GM12878 (cell line): Measurements from ENCODE around the gene PSMB1. TPM values are rescaled to one million over a fixed set of nuclear protein-coding genes. Genes with fewer than 3 reads are reported as not detected.
A peak's percentile ranks its signal among the peaks of the same experiment; 100 is the strongest.

Experiments used
- ATAC-seq: fragments of 200-7000 bp; cut with Tn5 transposase; 3 replicates; pipeline ENCODE4 v1.9.1; 2020; ENCODE audit warnings: mild to moderate bottlenecking, moderate library complexity
- BruUV-seq: library from RNA; stranded (reverse); fragments of 400-500 nt; replicated peaks from 2 replicates; lab custom pipeline; 2021; lab: Mats Ljungman, UMichigan
- CTCF ChIA-PET: fragments of 300-600 bp; sonication (Branson Sonifier 250); formaldehyde crosslinking; extraction: SDS; loops from one replicate; lab custom pipeline; 2021; ENCODE audit warnings: inconsistent platforms; lab: Yijun Ruan, JAX
- POLR2A ChIA-PET: fragments of 350-600 bp; formaldehyde crosslinking; extraction: SDS; loops from one replicate; lab custom pipeline; 2021; ENCODE audit warnings: inconsistent platforms; lab: Charles Lee
- RAD21 ChIA-PET: fragments of 300-600 bp; sonication (Branson Sonifier 250); formaldehyde crosslinking; loops from one replicate; lab custom pipeline; 2023; ENCODE audit warnings: antibody characterized with exemption; ENCODE audit not compliant: unreplicated experiment; lab: Charles Lee
- SMC1A ChIA-PET: fragments of 300-600 bp; sonication (Branson Sonifier 250); formaldehyde crosslinking; loops from one replicate; lab custom pipeline; 2023; ENCODE audit not compliant: unreplicated experiment, uncharacterized antibody; lab: Charles Lee
- DNase-seq: peaks from one replicate; pipeline ENCODE4 v3.0.0-alpha.2; 2011; ENCODE audit warnings: low read depth, low spot score
- FAIRE-seq: peaks from 3 replicates; lab custom pipeline; 2011; peaks lifted over from hg19 to GRCh38; lab: Jason Lieb, UNC
- H2AFZ ChIP-seq: 2 replicates; pipeline ENCODE4 v1.6.0; 2011; ENCODE audit warnings: low read depth, low read length, control low read depth; ENCODE audit not compliant: control insufficient read depth
- H3K27ac ChIP-seq: 2 replicates; pipeline ENCODE4 v1.5.1; 2011; ENCODE audit warnings: control low read depth; ENCODE audit not compliant: control insufficient read depth, insufficient read depth
- H3K27me3 ChIP-seq, 2 experiments: replicated peaks in 1 of 2; 2 replicates each; pipeline versions ENCODE4 v1.6.0 to v1.6.1; 2011; ENCODE audit warnings: low read length in 1 of 2; ENCODE audit not compliant: control insufficient read depth in 2 of 2, insufficient read depth in 2 of 2
- H3K36me3 ChIP-seq, 2 experiments: 2 replicates each; pipeline ENCODE4 v1.5.1; 2011; ENCODE audit warnings: low read length in 1 of 2; ENCODE audit not compliant: control insufficient read depth in 2 of 2, insufficient read depth in 2 of 2
- H3K4me1 ChIP-seq: 2 replicates; pipeline ENCODE4 v1.6.1; 2011; ENCODE audit warnings: mild to moderate bottlenecking, low read length, moderate library complexity, mixed read lengths; ENCODE audit not compliant: control insufficient read depth, insufficient read depth
- H3K4me2 ChIP-seq: 2 replicates; pipeline ENCODE4 v1.6.0; 2011; ENCODE audit warnings: control low read depth; ENCODE audit not compliant: control insufficient read depth, insufficient read depth
- H3K4me3 ChIP-seq: fragments of 200-600 bp; sonication (generic); 2 replicates; pipeline ENCODE4 v1.5.1; 2016
- H3K79me2 ChIP-seq: 2 replicates; pipeline ENCODE4 v1.6.0; 2011; ENCODE audit warnings: low read length; ENCODE audit not compliant: control insufficient read depth, insufficient read depth
- H3K9ac ChIP-seq: 2 replicates; pipeline ENCODE4 v1.8.0; 2011; ENCODE audit warnings: low read length, control low read depth, mixed read lengths; ENCODE audit not compliant: control insufficient read depth, insufficient read depth
- H3K9me3 ChIP-seq: replicated peaks from 3 replicates; pipeline ENCODE4 v1.5.1; 2011; ENCODE audit warnings: mild to moderate bottlenecking, low read length; ENCODE audit not compliant: control insufficient read depth, insufficient read depth
- H4K20me1 ChIP-seq: 2 replicates; pipeline ENCODE4 v1.6.0; 2011; ENCODE audit not compliant: control insufficient read depth, insufficient read depth
- CREB1 ChIP-seq: IDR thresholded peaks from 2 replicates; pipeline ENCODE4 v1.6.1; 2012; ENCODE audit warnings: low read depth, mild to moderate bottlenecking, inconsistent platforms
- FOXM1 ChIP-seq: IDR thresholded peaks from 2 replicates; pipeline ENCODE4 v1.6.1; 2012; ENCODE audit warnings: low read depth, mild to moderate bottlenecking, inconsistent platforms, low read length, moderate library complexity
- HDGF ChIP-seq: fragments of 450-650 bp; IDR thresholded peaks from 2 replicates; pipeline ENCODE4 v1.6.1; 2016; ENCODE audit warnings: antibody characterized with exemption
- MAX ChIP-seq: IDR thresholded peaks from 2 replicates; pipeline ENCODE4 v1.6.1; 2012; ENCODE audit warnings: low read depth, low read length, improper control_type of control experiment
- MTA3 ChIP-seq: IDR thresholded peaks from 2 replicates; pipeline ENCODE4 v1.6.1; 2012; ENCODE audit warnings: low read length, inconsistent platforms, borderline replicate concordance
- PML ChIP-seq: IDR thresholded peaks from 2 replicates; pipeline ENCODE4 v1.6.1; 2012; ENCODE audit warnings: low read length, inconsistent platforms
- POU2F2 ChIP-seq: IDR thresholded peaks from 3 replicates; pipeline ENCODE4 v1.6.1; 2011; ENCODE audit warnings: low read depth, mild to moderate bottlenecking, low read length, borderline replicate concordance
- RBBP5 ChIP-seq: fragments of 200-600 bp; sonication (generic); conservative IDR thresholded peaks from 2 replicates; pipeline ENCODE4 v1.6.1; 2016
- RELB ChIP-seq: fragments of 450-650 bp; IDR thresholded peaks from 2 replicates; pipeline ENCODE4 v1.6.1; 2017; ENCODE audit warnings: low read depth, mild to moderate bottlenecking, moderate library complexity
- TAF1 ChIP-seq: IDR thresholded peaks from 2 replicates; pipeline ENCODE4 v1.6.1; 2011; ENCODE audit warnings: mild to moderate bottlenecking, low read depth, low read length, borderline replicate concordance
- WGBS: methylation state at CpG from one replicate; pipeline ENCODE4 v1.1.6; 2016; ENCODE audit warnings: low lambda C conversion rate; ENCODE audit not compliant: insufficient replicate concordance, insufficient coverage; ENCODE audit errors: missing lambda C conversion rate; 5-methylcytosine and 5-hydroxymethylcytosine counted together
- in situ Hi-C: fragments of 300-500 bp; cut with MboI; formaldehyde crosslinking; loops from 9 replicates; pipeline ENCODE4 v1.14.3; 2018; ENCODE audit warnings: mixed read lengths
- intact Hi-C: fragments of 100-400 bp; cut with micrococcal nuclease; formaldehyde crosslinking; loops from one replicate; pipeline ENCODE4 v1.14.2; 2022; ENCODE audit not compliant: unreplicated experiment
- polyA plus RNA-seq, 11 experiments: library from polyadenylated mRNA; depleted of rRNA in 4 of 11; unstranded in 6 of 11; stranded (reverse) in 5 of 11; fragments of >200 nt; fragmentation: Nextera tagmentation in 4 of 11; fragmentation: Illumina TruSeq in 1 of 11; extraction: Ambion mirVana in 4 of 11; extraction: Trizol in 1 of 11; gene quantifications; 1 replicate in 1 of 11; 2 replicates in 10 of 11; pipeline versions ENCODE4 v1.2.1 to v1.2.3, GENCODE V29; 2011 to 2016; ENCODE audit warnings: inconsistent platforms in 2 of 11, missing spikeins in 2 of 11, low read depth in 1 of 11
- total RNA-seq, 4 experiments: library from RNA; depleted of rRNA in 3 of 4; stranded (reverse); fragments of >200 nt in 3 of 4; fragmentation: Illumina TruSeq in 1 of 4; extraction: Trizol in 1 of 4; gene quantifications; 2 replicates each; pipeline versions ENCODE4 v1.2.1 to v1.2.3, GENCODE V29; 2013 to 2021

Gene PSMB1
- total and polyA plus RNA-seq, 10 of the 15 experiments (the other 5 are each of a cell fraction or from before 2014, with no cell fraction given) = 208 to 1,317 (median 508) TPM

GRCh38 chr6:170590725-170591124, 37.6 kb upstream of the PSMB1 start:
- 4% methylated on average over 1 of the region's 1 CpG for WGBS
- POLR2A ChIA-PET = no interaction called here
- H4K20me1 ChIP-seq = no peaks in the 10 kb centered on the region
- H3K4me2 ChIP-seq = no peak overlapping the region
- ATAC-seq = no peak
- no peak overlapping the region for H3K9ac ChIP-seq
- SMC1A ChIA-PET = no interaction called here
- no peaks in the 10 kb centered on the region for H3K27me3 ChIP-seq
- H3K27ac ChIP-seq = no peak overlapping the region
- H3K9me3 ChIP-seq = no peaks in the 10 kb centered on the region; the same call in 1 of the 3 replicates
- FAIRE-seq = no peak
- H3K36me3 ChIP-seq = no peaks in the 10 kb centered on the region
- H3K4me1 ChIP-seq = peaks cover under 1% of the 10 kb centered on the region; the same call in 1 of the 2 replicates
- H3K79me2 ChIP-seq = no peaks in the 10 kb centered on the region
- TF ChIP-seq RBBP5 (no peak), CREB1 (no peak)
- CTCF ChIA-PET = no interaction called here
- no peak for DNase-seq
- H2AFZ ChIP-seq = no peak overlapping the region
- RAD21 ChIA-PET = no interaction called here
- in situ Hi-C loops = no loop called here
- H3K4me3 ChIP-seq = no peak overlapping the region
- intact Hi-C loops = no loop called here
- BruUV-seq = no TSS peak

GRCh38 chr6:170584954-170585498, 31.9 kb upstream of the PSMB1 start:
- H3K9me3 ChIP-seq = no peaks in the 10 kb centered on the region; the same call in 2 of the 3 replicates
- in situ Hi-C loops (no loop called here), intact Hi-C loops (loop anchor here (1.0 kb wide), 1 partner anchor 31 kb away; the partner anchor contains the start of gene TBP)
- peaks cover 0 to 9% of the 10 kb centered on the region in 2 experiments; a peak in 3 of 4 replicates for H3K36me3 ChIP-seq
- H3K4me1 ChIP-seq = peaks cover 6% of the 10 kb centered on the region; the same call in 1 of the 2 replicates
- peak; percentile 53 for ATAC-seq
- ChIA-PET CTCF (interaction anchor here (1.2 to 1.7 kb wide), 2 partner anchors 19 to 31 kb away, joined by 3 to 6 read pairs; partner anchors contain the start of genes PSMB1 and TBP), SMC1A (no interaction called here), POLR2A (interaction anchor here (0.6 to 0.7 kb wide), 2 partner anchors 33 to 821 kb away, joined by 3 to 4 read pairs; no protein-coding TSS in a partner anchor), RAD21 (interaction anchor here (1.3 to 1.5 kb wide), 3 partner anchors 20 to 33 kb away, joined by 4 to 7 read pairs (median 4); partner anchors contain the start of gene TBP)
- H3K9ac ChIP-seq = peak overlapping the region; percentile 91
- WGBS = 2% methylated on average over 6 of the region's 6 CpGs
- peaks cover 27% of the 10 kb centered on the region for H3K79me2 ChIP-seq
- H3K27ac ChIP-seq = peak overlapping the region; percentile 58; the same call in 1 of the 2 replicates
- no peak for FAIRE-seq
- H4K20me1 ChIP-seq = no peaks in the 10 kb centered on the region
- peak overlapping the region; percentile 80 for H3K4me2 ChIP-seq
- peak overlapping the region; percentile 94 for H2AFZ ChIP-seq
- peak overlapping the region; percentile 100 for H3K4me3 ChIP-seq
- TF ChIP-seq MTA3 (no peak), TAF1 (no peak), HDGF (0 out of 2 replicates have a peak, but pooled peaks have one; percentile 12), POU2F2 (no peak), MAX (no peak), RELB (0 out of 2 replicates have a peak, but pooled peaks have one; percentile 9), FOXM1 (no peak), PML (0 out of 2 replicates have a peak, but pooled peaks have one; percentile 10)
- no peak for DNase-seq
- no peaks in the 10 kb centered on the region for H3K27me3 ChIP-seq
- BruUV-seq = TSS peak; percentile 85
